Caco-2 (cell line): ENCODE results near the gene CACNA1C. TPM values are rescaled to one million over a fixed set of nuclear protein-coding genes. Genes with fewer than 3 reads are reported as not detected.
A peak's percentile ranks its signal among the peaks of the same experiment; 100 is the strongest.

Experiments used
- BruUV-seq: library from RNA; stranded (reverse); fragments of 400-500 nt; replicated peaks from 2 replicates; lab custom pipeline; 2021; lab: Mats Ljungman, UMichigan
- CTCF ChIA-PET: fragments of 300-600 bp; sonication (Branson Sonifier 250); formaldehyde crosslinking; loops from one replicate; lab custom pipeline; 2022; ENCODE audit warnings: antibody characterized with exemption; lab: Charles Lee
- POLR2A ChIA-PET: fragments of 300-600 bp; sonication (Branson Sonifier 250); formaldehyde crosslinking; loops from one replicate; lab custom pipeline; 2022; ENCODE audit warnings: antibody characterized with exemption; lab: Charles Lee
- DNase-seq, 2 experiments: peaks; one replicate each; pipeline versions ENCODE4 v3.0.0 to v3.0.0-alpha.2; 2020 to 2022
- H3K27me3 ChIP-seq: replicated peaks from 2 replicates; pipeline ENCODE4 v1.6.0; 2011; ENCODE audit warnings: low read length; ENCODE audit not compliant: control insufficient read depth, insufficient read depth
- H3K36me3 ChIP-seq: 2 replicates; pipeline ENCODE4 v1.5.1; 2011; ENCODE audit warnings: low read length; ENCODE audit not compliant: control insufficient read depth, insufficient read depth
- H3K4me1 ChIP-seq: fragments of 250-450 bp; sonication (Bioruptor Pico); 2 replicates; pipeline ENCODE4 v1.5.1; 2020; ENCODE audit warnings: mild to moderate bottlenecking
- H3K4me3 ChIP-seq: 2 replicates; pipeline ENCODE4 v1.5.1; 2011; ENCODE audit warnings: low read depth, mild to moderate bottlenecking, control low read depth, low read length
- H3K9me3 ChIP-seq: fragments of 250-450 bp; sonication (Bioruptor Pico); 2 replicates; pipeline ENCODE4 v1.5.1; 2020; ENCODE audit warnings: mild to moderate bottlenecking, moderate library complexity
- H3K27ac Mint-ChIP-seq: one replicate; pipeline ENCODE4 v1.8.0; 2022; ENCODE audit warnings: mixed read lengths; ENCODE audit not compliant: unreplicated experiment
- H3K27me3 Mint-ChIP-seq: one replicate; pipeline ENCODE4 v1.8.0; 2022; ENCODE audit warnings: mixed read lengths; ENCODE audit not compliant: insufficient read depth, unreplicated experiment
- H3K36me3 Mint-ChIP-seq: one replicate; pipeline ENCODE4 v1.8.0; 2022; ENCODE audit warnings: mild to moderate bottlenecking, mixed read lengths; ENCODE audit not compliant: insufficient read depth, unreplicated experiment
- H3K4me1 Mint-ChIP-seq: one replicate; pipeline ENCODE4 v1.8.0; 2022; ENCODE audit warnings: low read depth, mixed read lengths; ENCODE audit not compliant: unreplicated experiment
- H3K4me3 Mint-ChIP-seq: one replicate; pipeline ENCODE4 v1.8.0; 2022; ENCODE audit warnings: mild to moderate bottlenecking, moderate library complexity, mixed read lengths; ENCODE audit not compliant: unreplicated experiment
- H3K9me3 Mint-ChIP-seq: one replicate; pipeline ENCODE4 v1.8.0; 2022; ENCODE audit warnings: mixed read lengths; ENCODE audit not compliant: unreplicated experiment
- CTCF ChIP-seq, 2 experiments: fragments of 200-600 bp in 1 of 2; IDR thresholded peaks; 1 replicate in 1 of 2; 2 replicates in 1 of 2; pipeline versions ENCODE4 v1.5.1 to v1.8.0; 2011 to 2022; ENCODE audit warnings: antibody characterized with exemption in 1 of 2, control low read depth in 1 of 2, inconsistent platforms in 1 of 2, low read depth in 1 of 2, low read length in 1 of 2, mild to moderate bottlenecking in 1 of 2, moderate library complexity in 1 of 2; ENCODE audit not compliant: insufficient read depth in 1 of 2, severe bottlenecking in 1 of 2, unreplicated experiment in 1 of 2
- intact Hi-C: fragments of 100-400 bp; cut with micrococcal nuclease; formaldehyde crosslinking; loops from one replicate; pipeline ENCODE4 v1.10.0; 2022; ENCODE audit not compliant: unreplicated experiment
- total RNA-seq: library from RNA; stranded (reverse); gene quantifications from 2 replicates; pipeline ENCODE4 v1.2.3, GENCODE V29; 2022

Gene CACNA1C
- total RNA-seq, 1 experiment from 2014 or later, result not detected

- no peak for DNase-seq
- H3K36me3 Mint-ChIP-seq, result no peaks in the 10 kb centered on the region
- no peak for TF ChIP-seq CTCF (IDR thresholded peaks at IDR 0.05; ENCODE audit: insufficient read depth in 1 of 2, low read depth in 1 of 2, low read length in 1 of 2, severe bottlenecking in 1 of 2, unreplicated experiment in 1 of 2)
- peaks cover 24% of the 10 kb centered on the region for H3K27me3 Mint-ChIP-seq
- H3K4me3 Mint-ChIP-seq, result no peak overlapping the region
- no peaks in the 10 kb centered on the region for H3K4me1 Mint-ChIP-seq
- no peak overlapping the region for H3K27ac Mint-ChIP-seq
- BruUV-seq, result no TSS peak
- ChIA-PET CTCF (interaction anchor here (0.8 to 1.2 kb wide), 2 partner anchors 8 to 227 kb away, joined by 3 read pairs; no protein-coding TSS in a partner anchor), POLR2A (no interaction called here)
- Histone ChIP-seq H3K4me3 (no peak overlapping the region), H3K9me3 (no peaks in the 10 kb centered on the region), H3K36me3 (no peaks in the 10 kb centered on the region), H3K4me1 (no peaks in the 10 kb centered on the region), H3K27me3 (0 out of 2 replicates have a peak, but pooled peaks cover 2% of the 10 kb centered on the region)
- intact Hi-C loops, result loop anchor here (5.0 kb wide), 1 partner anchor 102 kb away; no protein-coding TSS in a partner anchor
- H3K9me3 Mint-ChIP-seq, result no peaks in the 10 kb centered on the region
Measured at GRCh38 chr12:2284321-2284813, 231.6 kb downstream of the CACNA1C start.

GRCh38 chr12:2284857-2285256 is 232.1 kb downstream of the CACNA1C start:
- Histone ChIP-seq H3K4me3 (no peak overlapping the region), H3K36me3 (no peaks in the 10 kb centered on the region), H3K27me3 (0 out of 2 replicates have a peak, but pooled peaks cover 2% of the 10 kb centered on the region), H3K9me3 (no peaks in the 10 kb centered on the region), H3K4me1 (no peaks in the 10 kb centered on the region)
- Mint-ChIP-seq H3K36me3 (no peaks in the 10 kb centered on the region), H3K4me3 (no peak overlapping the region), H3K27me3 (peaks cover 24% of the 10 kb centered on the region), H3K9me3 (no peaks in the 10 kb centered on the region), H3K27ac (no peak overlapping the region), H3K4me1 (no peaks in the 10 kb centered on the region)
- ChIA-PET POLR2A (no interaction called here), CTCF (interaction anchor here (0.8 to 1.2 kb wide), 2 partner anchors 9 to 228 kb away, joined by 3 read pairs; no protein-coding TSS in a partner anchor)
- no TSS peak for BruUV-seq
- intact Hi-C loops, result loop anchor here (5.0 kb wide), 1 partner anchor 103 kb away; no protein-coding TSS in a partner anchor
- peak; percentile 74 to 89 for TF ChIP-seq CTCF (IDR thresholded peaks at IDR 0.05; ENCODE audit: insufficient read depth in 1 of 2, low read depth in 1 of 2, low read length in 1 of 2, severe bottlenecking in 1 of 2, unreplicated experiment in 1 of 2)
- DNase-seq, result peak; percentile 77 to 83

GRCh38 chr12:2285462-2285861 is 232.7 kb downstream of the CACNA1C start:
- H3K4me3 Mint-ChIP-seq, result no peak overlapping the region
- no peak overlapping the region for H3K27ac Mint-ChIP-seq
- no peak for DNase-seq
- no peaks in the 10 kb centered on the region for H3K36me3 Mint-ChIP-seq
- H3K4me3 ChIP-seq, result no peak overlapping the region
- BruUV-seq, result no TSS peak
- CTCF ChIA-PET, result interaction anchor here (0.8 kb wide), 1 partner anchor 72 kb away, joined by 3 read pairs; no protein-coding TSS in a partner anchor
- POLR2A ChIA-PET, result no interaction called here
- H3K9me3 ChIP-seq, result no peaks in the 10 kb centered on the region
- intact Hi-C loops, result no loop called here
- H3K9me3 Mint-ChIP-seq, result no peaks in the 10 kb centered on the region
- no peaks in the 10 kb centered on the region for H3K4me1 Mint-ChIP-seq
- peaks cover 29% of the 10 kb centered on the region for H3K27me3 Mint-ChIP-seq
- no peaks in the 10 kb centered on the region for H3K4me1 ChIP-seq
- no peaks in the 10 kb centered on the region for H3K36me3 ChIP-seq
- 0 out of 2 replicates have a peak, but pooled peaks cover 3% of the 10 kb centered on the region for H3K27me3 ChIP-seq
- TF ChIP-seq CTCF (IDR thresholded peaks at IDR 0.05; ENCODE audit: insufficient read depth in 1 of 2, low read depth in 1 of 2, low read length in 1 of 2, severe bottlenecking in 1 of 2, unreplicated experiment in 1 of 2), result no peak
